ENCODE measurements around the gene CACNA2D4. TPM values are rescaled to one million over a fixed set of nuclear protein-coding genes. Genes with fewer than 3 reads are reported as not detected.

Gene CACNA2D4
- total and polyA plus RNA-seq, 2 of the 13 experiments (the other 11 are each of a cell fraction or from before 2014, with no cell fraction given), result 14.2 to 136 TPM

- TF ChIP-seq ZNF138 (CRISPR knock-in tag; IDR thresholded peaks at IDR 0.05; ENCODE audit: low read depth) (peak; percentile 65; the same call in 1 of the 2 replicates), ZNF33B (CRISPR knock-in tag; IDR thresholded peaks at IDR 0.05) (no peak), ELF4 (CRISPR knock-in tag; IDR thresholded peaks at IDR 0.05; ENCODE audit: borderline replicate concordance) (no peak), ZNF737 (CRISPR knock-in tag; IDR thresholded peaks at IDR 0.05; ENCODE audit: borderline replicate concordance) (no peak; the same call in 1 of the 2 replicates), TFDP2 (CRISPR knock-in tag; IDR thresholded peaks at IDR 0.05) (no peak), KDM4B (CRISPR knock-in tag; IDR thresholded peaks at IDR 0.05) (0 out of 2 replicates have a peak, but pooled peaks have one; percentile 70), ZNF256 (CRISPR knock-in tag; conservative IDR thresholded peaks at IDR 0.05) (0 out of 2 replicates have a peak, but pooled peaks have one; percentile 37), HDAC2 (CRISPR knock-in tag; IDR thresholded peaks at IDR 0.05) (peak; percentile 60), ZNF567 (CRISPR knock-in tag; IDR thresholded peaks at IDR 0.05; ENCODE audit: borderline replicate concordance) (no peak), ZNF317 (CRISPR knock-in tag; IDR thresholded peaks at IDR 0.05) (peak; percentile 45; the same call in 1 of the 2 replicates), SMAD9 (CRISPR knock-in tag; IDR thresholded peaks at IDR 0.05) (no peak), ONECUT2 (CRISPR knock-in tag; IDR thresholded peaks at IDR 0.05) (0 out of 2 replicates have a peak, but pooled peaks have one; percentile 12), PHF8 (CRISPR knock-in tag; IDR thresholded peaks at IDR 0.05) (peak; percentile 4; the same call in 1 of the 2 replicates), ZFP37 (CRISPR knock-in tag; IDR thresholded peaks at IDR 0.05; ENCODE audit: borderline replicate concordance) (peak; percentile 79; the same call in 1 of the 2 replicates), RFXAP (CRISPR knock-in tag; IDR thresholded peaks at IDR 0.05; ENCODE audit: borderline replicate concordance) (peak; percentile 58; the same call in 1 of the 2 replicates), ZNF800 (CRISPR knock-in tag; IDR thresholded peaks at IDR 0.05) (peak; percentile 56; the same call in 1 of the 2 replicates), TAF1 (CRISPR knock-in tag; IDR thresholded peaks at IDR 0.05) (peak; percentile 35; the same call in 1 of the 2 replicates), AHR (CRISPR knock-in tag; IDR thresholded peaks at IDR 0.05) (peak; percentile 94; the same call in 1 of the 2 replicates)
- TF ChIP-seq, protein P1, sequence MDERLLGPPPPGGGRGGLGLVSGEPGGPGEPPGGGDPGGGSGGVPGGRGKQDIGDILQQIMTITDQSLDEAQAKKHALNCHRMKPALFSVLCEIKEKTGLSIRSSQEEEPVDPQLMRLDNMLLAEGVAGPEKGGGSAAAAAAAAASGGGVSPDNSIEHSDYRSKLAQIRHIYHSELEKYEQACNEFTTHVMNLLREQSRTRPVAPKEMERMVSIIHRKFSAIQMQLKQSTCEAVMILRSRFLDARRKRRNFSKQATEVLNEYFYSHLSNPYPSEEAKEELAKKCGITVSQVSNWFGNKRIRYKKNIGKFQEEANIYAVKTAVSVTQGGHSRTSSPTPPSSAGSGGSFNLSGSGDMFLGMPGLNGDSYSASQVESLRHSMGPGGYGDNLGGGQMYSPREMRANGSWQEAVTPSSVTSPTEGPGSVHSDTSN (CRISPR knock-in tag; IDR thresholded peaks at IDR 0.05), result peak; percentile 75
- TF ChIP-seq, protein P2, sequence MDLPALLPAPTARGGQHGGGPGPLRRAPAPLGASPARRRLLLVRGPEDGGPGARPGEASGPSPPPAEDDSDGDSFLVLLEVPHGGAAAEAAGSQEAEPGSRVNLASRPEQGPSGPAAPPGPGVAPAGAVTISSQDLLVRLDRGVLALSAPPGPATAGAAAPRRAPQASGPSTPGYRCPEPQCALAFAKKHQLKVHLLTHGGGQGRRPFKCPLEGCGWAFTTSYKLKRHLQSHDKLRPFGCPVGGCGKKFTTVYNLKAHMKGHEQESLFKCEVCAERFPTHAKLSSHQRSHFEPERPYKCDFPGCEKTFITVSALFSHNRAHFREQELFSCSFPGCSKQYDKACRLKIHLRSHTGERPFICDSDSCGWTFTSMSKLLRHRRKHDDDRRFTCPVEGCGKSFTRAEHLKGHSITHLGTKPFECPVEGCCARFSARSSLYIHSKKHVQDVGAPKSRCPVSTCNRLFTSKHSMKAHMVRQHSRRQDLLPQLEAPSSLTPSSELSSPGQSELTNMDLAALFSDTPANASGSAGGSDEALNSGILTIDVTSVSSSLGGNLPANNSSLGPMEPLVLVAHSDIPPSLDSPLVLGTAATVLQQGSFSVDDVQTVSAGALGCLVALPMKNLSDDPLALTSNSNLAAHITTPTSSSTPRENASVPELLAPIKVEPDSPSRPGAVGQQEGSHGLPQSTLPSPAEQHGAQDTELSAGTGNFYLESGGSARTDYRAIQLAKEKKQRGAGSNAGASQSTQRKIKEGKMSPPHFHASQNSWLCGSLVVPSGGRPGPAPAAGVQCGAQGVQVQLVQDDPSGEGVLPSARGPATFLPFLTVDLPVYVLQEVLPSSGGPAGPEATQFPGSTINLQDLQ (CRISPR knock-in tag; IDR thresholded peaks at IDR 0.05), result no peak
These were observed 87.2 kb downstream of the CACNA2D4 start (continued) for GRCh38 chr12:1830981-1831963.
